Umbilical cord (tissue), 2 donors: ENCODE data around the gene IGFBP2. TPM values are rescaled to one million over a fixed set of nuclear protein-coding genes. Genes with fewer than 3 reads are reported as not detected.
A peak's percentile ranks its signal among the peaks of the same experiment; 100 is the strongest.
"Not testable (repeated sequence)": the region's sequence is repeated elsewhere in the genome, so short reads cannot be mapped to it uniquely, and the experiment has no call there.

ENCODE experiments used
- DNase-seq: peaks from one replicate; pipeline ENCODE4 v3.0.0-alpha.2; 2015; ENCODE audit warnings: low spot score
- total RNA-seq: library from RNA; depleted of rRNA; stranded (reverse); fragments of >200 nt; gene quantifications from one replicate; pipeline ENCODE4 v1.2.3, GENCODE V29; 2014; ENCODE audit warnings: low replicate concordance; ENCODE audit not compliant: insufficient read depth

The IGFBP2 gene, protein sequence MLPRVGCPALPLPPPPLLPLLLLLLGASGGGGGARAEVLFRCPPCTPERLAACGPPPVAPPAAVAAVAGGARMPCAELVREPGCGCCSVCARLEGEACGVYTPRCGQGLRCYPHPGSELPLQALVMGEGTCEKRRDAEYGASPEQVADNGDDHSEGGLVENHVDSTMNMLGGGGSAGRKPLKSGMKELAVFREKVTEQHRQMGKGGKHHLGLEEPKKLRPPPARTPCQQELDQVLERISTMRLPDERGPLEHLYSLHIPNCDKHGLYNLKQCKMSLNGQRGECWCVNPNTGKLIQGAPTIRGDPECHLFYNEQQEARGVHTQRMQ
- 150 TPM for total RNA-seq

DNA sequence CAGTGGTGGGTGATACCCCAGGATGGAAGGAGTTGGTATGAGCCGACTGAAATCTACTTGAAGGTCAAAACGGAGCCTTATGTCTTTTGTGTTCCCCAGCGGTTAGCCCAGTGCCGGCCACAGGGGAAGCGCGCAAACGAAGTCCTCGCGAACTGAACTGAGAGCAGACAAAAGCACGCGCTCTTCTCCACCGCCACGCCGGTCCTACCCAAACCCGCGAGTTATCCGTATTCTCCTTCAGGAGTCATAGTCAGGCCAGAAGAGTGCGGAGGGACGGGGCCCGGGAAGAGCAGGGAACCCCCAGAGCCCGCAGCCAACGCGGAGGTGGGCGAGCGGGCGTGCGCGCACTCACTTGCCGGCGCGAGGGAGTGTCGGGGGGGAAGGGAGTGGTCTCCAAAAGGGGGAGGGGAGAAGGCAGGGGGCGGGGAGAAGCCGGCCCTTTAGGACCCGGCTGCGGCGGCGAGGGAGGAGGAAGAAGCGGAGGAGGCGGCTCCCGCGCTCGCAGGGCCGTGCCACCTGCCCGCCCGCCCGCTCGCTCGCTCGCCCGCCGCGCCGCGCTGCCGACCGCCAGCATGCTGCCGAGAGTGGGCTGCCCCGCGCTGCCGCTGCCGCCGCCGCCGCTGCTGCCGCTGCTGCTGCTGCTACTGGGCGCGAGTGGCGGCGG lies at the start of gene IGFBP2:
Gene IGFBP2 (plus strand): TSS at position 469 of the 664 bp plus-strand sequence. CDS start 104 bp downstream, at position 573.
- peak; percentile 72 for DNase-seq

DNA sequence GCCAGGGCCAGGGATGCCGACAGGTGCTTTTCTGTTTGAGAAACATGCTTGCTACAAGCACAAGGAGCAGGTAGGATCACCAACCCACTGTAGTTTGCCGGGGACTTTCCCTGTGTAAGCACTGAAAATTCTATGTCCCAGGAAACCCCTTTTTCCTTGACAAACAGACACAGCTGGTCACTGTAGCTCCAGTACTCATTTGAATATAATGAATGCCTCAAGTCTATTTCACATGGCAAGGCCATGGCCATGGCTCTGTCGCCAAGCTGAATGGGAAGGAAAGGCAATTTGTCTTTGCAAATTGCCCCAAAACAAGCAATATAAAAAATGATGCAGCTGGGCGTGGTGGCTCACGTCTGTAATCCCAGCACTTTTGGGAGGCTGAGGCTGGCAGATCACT lies 49.6 kb upstream of the IGFBP2 start:
- no peak for DNase-seq

DNA sequence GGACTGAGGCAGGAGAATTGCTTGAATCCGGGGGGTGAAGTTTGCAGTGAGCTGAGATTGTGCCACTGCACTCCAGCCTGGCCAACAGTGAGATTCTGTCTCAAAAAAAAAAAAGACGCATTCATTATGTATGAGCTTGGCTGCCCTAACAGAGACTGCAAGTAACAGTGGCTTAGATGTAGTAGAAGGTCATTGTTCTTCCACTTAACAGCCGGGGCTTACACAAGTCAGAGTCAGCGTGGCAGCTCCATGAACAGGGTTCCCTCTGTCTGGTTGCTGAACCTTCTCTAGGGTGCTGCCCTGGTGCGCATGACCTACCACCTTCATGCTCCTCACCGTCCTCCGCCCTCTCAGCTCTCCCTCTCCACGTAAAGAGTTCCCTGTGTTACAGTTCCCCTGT lies 49.1 kb upstream of the IGFBP2 start:
- DNase-seq = no peak

DNA sequence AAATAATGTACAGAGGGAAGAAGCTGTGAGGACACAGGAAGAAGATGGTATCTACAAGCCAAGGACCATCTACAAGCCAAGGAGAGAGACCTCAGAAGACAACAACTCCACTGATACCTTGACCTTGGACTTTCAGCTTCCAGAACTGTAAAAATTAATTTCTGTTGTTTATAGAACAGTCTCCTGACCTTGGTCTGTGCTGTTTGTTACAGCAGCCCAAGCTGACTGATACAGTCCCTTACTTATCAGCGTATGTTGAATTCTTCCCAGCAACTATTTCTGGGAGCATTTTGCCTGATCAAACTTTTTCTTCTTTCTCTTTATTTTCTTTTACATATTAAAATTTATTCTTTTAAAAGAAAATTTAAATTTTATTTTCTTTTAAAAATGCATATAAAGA lies 47.8 kb upstream of the IGFBP2 start:
- no peak for DNase-seq

DNA sequence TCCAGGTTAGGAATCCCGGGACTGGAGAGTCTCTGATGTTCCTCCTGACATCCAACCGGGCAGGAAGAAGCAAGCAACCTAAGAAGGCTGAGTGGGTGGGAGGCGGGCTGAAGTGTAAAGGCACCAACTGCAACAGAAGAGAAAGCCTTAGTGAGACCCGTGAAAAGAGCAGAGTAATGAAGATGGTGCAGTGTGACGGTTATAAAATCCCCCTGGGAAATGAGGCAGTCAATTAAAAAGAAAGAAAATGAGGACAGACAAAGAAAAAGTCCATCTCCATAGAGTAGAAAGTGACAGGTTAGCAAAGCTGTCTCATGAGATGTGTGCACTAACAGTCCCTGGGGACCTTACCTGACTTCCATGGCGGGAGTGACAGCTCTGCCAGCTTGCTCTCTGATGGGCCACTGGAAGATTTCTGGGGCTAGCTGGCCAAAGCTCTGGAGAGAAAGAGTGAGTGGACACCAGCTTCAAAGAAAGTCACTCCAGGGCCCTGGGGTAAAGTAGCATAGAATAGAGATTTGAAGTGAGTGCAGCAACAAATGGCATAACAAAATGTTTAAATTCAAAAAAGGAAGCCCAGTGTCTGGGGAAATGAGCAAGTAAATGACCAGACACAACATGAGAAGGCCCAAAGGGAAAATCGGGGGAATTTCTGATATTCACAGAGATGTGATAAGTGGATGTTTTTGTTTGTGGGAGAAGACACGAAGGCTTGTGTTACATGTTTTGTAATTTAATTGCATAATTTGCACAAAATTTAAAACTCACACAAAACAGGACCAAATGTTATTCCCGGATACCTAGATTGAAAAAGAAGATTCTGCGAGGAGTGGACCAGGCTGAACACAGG lies 44.1 kb upstream of the IGFBP2 start:
- no peak for DNase-seq

DNA sequence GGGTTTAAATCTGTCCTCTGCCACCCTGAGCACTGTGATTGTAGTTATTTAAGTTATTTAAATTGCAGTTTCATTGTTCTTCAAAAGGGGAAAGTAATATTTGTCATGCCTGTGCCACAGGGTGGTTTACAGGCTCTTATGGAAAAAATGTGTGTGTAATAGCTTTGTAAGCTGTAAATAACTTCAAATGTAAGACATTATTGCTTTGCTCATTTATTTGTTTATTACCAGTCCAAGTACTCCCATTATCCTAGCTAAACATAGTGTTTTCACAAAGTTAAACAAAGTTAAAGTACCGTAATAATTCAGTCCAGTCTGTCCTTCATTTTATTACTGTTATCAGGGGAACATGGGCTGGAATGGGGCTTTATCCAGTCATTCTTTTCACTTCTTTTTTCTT lies 43.4 kb upstream of the IGFBP2 start:
- no peak for DNase-seq

DNA sequence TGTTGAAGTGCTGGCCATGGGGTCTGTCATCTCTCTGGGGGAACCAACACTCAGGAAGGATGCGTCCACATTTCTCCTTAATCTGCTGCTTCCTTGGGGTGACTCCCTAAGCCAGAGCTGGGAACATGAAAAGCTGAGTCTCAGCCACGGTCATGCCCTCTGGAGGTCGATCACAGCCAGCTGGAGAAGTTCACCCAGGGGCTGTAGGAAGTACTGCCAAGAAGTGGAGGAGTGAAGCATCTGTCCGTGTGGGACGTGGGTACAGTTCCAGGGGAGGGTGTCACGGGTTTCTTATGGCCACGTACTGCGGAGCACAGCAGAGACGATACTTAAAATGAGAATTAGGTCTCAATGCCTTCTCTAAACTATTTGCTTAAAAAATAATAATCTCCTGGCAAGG lies 42.4 kb upstream of the IGFBP2 start:
- DNase-seq = no peak

DNA sequence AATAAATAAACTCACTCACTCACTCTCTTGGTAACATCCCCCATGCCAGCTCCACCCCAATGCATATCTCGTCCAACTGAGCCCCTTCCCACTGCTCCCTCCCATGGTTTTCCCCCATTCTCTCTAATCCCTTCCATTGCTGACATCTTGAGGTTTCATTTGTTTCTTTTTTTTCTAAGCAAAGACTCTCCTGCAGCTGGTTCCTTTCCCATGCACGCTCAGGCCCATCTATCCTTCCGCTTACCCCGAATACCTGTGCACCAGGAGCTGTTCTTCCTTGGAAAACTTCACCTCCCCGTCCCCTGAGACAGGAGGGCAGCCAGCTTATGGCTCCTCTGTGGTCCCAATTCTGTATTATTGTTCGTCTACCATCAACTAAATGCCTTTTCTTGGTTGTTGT lies 41.7 kb upstream of the IGFBP2 start:
- DNase-seq = no peak

DNA sequence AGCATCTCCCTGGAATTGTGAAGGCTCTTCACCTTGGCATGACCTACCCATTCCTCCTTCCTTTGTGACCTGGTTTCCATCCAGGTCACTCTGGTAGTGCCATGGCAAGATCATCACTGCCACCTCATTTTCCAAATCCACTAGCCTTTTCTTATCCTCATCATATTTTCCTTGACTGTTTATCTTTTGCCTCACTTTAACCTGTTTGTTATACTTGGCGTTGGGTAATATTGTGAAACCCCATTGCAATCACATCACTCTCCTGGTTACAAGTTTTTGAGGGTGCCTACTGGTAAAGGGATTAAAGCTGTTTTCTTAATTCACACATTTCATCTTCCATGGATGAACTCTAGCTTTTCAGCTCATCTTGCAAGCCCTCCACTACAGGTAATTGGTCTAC lies 39.1 kb upstream of the IGFBP2 start:
- no peak for DNase-seq

DNA sequence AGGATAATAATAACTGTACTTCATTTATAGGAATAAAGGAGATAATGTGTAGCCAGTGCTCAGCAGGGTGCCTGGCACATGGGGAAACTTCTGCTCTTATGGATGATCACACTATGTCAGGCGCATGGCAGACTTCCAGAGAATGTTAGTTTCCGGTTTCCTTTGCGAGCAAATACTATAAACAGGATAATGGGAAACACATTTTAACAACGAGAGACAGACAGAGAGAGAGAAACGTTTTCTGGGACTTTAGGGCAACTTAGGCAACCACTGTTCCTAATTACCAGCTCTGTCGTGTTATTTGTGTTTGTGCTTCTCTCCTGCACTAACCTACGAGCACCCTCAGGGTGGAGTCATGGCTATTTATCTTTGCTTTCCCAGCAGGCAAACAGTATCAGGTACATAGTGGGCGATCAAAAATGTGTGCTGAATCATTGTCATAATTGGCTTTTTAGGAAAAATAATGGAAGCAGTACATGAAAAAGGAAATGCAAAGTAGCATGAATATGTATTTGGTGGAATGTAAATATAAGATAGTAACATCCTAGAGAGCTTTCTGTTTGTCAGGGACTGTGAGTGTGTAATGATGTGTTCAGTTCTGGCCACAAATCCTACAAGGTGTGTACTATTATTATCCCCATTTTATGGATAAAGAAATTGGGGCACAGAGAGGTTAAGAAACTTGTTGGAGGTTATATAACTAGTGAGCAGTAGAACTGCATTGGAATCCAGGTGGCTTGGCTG lies 36.8 kb upstream of the IGFBP2 start:
- peak; percentile 16 for DNase-seq

DNA sequence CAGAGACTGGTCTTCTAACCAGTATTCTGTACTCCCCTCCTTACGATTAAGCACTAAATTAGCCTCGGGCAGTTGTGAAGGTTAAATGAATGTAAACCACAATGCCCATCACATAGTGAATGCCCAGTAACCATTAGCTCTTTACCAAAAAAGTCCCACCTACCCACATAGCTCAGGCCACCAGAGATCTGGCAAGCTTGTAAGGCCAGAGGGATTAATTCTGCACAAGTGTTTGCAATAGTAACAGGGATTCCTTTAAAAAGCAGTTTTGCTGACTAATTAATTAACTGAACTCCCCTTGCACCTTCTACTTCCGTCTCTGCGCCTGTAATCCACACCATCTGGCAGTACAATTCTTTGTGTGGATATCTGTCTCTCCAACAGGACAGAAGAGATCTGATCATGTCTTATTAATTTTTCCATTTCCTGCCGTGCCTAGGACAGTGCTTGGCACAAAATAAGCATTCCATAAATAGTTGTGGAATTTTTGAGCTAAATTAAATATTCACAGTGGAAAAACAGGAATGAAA lies 36.2 kb upstream of the IGFBP2 start:
- DNase-seq = no peak

DNA sequence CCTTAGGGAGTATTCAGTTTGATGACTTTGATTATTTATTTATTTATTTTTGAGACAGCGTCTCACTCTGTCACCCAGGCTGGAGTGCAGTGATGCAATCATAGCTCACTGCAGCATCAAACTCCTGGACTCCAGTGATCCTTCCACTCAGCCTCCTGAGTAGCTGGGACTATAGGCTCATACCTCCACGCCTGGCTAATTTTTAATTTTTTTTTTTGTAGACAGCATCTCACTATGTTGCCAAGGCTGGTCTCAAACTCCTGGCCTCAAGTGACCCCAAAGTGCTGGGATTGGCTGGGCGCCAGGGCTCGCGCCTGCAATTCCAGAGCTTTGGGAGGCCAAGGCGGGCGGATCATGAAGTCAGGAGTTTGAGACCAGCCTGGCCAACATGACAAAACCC lies 35.4 kb upstream of the IGFBP2 start:
- not testable (repeated sequence) for DNase-seq

DNA sequence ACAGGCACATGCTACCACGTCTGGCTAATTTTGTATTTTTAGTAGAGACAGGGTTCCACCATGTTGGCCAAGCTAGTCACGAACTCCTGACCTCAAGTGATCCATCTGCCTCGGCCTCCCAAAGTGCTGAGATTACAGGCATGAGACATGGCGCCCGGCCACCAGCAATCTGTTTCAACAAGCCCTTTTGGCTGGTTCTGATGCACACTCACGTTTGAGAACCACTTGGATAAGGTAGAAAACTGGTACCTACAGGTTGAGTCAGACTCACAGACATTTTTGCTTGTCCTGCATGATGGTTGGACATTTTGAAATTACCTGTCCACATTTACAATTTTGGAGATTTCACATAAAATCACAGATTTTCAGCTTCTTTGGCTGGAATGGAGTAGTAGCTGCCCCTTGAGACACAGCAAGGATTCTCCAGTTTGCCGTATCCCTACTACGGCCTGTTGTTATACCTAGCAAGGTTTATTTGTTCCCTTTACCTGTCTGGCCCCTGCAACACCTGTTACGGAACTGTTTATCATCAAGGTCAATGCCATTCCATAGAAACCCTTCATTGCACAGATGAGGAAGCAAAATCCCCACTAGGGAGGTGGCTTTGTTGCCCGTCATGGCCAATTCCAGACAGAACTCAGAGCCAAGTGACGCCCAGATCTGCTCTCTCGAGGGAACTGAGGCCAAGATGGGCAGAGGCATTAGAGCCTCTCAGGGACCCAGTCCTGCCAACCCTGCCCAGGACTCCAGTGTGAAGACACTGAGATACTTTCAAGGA lies 31.4 kb upstream of the IGFBP2 start:
- DNase-seq = no peak

DNA sequence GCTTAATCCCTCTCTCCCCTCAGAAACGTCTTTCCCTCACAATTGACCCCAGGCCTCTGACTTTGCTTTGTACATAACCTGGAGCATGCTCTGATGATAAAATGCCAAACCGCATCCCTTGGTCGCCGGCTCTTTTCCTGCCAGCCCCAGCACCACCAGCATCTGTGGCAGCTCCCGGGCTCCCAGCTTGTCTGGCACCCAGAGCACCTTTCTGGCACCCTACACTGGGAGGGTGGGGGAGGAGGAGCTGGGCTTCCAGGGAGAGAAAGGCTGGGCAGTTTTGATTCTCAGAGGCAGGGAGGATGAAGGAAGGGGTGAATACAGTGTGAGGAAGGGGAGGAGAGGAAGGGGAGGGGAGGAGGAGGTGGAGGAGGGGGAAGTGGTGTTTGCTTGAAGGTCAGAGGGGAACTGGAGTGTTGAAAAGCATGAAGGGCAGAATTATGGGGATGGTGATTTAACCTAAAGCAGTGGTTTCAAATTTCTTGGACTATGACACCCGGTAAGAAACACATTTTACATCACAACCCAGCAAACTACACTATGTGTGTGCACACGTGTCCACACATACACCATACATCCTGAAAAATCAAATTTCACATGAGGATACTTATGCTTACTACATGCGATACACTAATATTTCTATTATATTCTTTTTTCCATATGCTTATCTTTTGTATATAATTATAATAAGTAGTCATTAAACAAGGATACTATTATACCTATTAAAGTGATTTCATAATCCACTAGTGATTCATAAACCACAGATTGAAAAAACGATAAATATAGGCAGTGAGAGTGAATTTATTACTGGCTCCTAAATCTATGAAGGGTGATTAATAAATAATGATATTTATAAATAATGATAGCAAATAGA lies 30.0 kb upstream of the IGFBP2 start:
- DNase-seq = no peak

DNA sequence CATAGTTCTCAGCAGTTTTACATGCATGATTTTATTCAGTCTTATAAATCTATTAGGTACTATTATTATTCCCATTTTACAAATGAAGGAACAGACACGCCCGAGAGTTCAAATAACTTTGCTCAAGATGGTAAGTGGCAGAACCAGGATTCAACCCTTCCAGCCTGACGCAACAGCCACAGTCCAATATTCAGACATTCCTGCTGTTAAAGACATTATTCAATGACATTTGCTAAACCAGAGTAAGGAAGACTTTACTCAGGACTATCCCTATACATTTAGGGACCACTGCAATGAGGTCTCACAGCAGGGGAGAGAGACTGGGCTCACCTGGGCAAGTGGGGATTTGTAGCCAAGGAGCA lies 29.4 kb upstream of the IGFBP2 start:
- DNase-seq = no peak

DNA sequence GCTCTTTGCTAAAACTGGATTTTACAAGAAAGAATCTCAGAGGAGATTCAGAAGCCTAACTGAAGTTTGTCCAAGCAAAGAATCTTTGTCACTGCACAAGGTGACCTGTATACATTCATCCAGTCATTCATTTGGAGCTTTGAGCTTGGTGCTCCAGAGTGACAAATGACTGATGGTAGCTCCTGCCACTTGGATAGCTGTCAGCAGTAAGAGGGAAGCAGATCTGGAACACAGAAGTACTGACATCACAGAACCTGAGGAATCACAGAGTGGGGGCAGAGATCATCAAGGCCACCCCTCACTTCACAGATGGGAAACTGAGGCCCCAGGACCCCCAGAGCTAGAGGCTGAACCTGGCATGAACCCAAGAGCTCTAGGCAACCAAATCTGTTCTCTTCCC lies 28.8 kb upstream of the IGFBP2 start:
- DNase-seq = no peak

DNA sequence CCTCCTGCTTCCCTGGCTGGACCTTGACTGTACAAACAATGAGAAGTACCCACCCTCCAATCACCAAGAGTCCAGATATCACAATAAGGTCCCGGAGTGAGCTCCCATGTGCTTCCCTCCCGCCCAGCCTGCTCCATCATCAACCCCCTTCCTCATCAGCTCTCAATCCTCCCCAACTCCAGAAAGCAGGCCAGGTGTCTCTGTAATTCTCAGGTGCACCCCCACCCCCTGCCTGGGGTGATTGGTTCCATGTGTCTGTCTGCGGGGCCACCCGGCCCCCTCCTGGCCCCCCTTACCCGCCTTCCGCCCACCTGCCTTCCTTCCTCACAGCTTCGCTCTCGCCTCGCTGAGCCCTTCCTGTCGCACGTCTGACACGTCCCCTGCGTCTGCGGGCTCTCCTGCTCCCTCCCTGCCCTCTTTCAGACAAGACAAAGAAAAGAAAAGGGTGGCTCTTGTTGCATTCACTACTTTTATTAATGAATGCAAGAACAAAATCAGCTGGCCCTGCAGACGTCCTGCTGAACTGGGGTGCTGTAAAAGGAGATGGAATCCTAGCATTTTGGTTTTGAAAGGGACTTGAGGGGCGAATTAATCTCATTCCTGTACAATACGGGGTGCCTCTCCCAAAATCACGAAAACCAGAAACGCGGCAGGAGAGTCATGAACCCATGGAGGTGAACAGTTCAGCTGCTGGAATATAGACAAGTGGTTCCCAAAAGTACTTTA lies 26.5 kb upstream of the IGFBP2 start:
- DNase-seq = peak; percentile 65

DNA sequence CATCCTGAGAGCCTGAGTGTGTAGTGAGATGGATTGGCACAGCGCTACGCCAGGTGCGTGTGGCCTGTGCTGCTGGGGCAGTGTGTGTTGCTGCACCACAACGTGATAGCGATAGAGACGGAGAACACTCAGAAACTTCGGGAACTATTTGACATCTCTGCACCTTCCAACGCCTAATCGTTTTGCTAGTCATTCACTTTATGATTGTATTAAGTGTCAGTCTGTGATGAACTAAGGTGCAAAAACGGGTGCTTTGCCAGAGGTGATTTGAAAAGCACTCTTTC lies 26.0 kb upstream of the IGFBP2 start:
- no peak for DNase-seq

DNA sequence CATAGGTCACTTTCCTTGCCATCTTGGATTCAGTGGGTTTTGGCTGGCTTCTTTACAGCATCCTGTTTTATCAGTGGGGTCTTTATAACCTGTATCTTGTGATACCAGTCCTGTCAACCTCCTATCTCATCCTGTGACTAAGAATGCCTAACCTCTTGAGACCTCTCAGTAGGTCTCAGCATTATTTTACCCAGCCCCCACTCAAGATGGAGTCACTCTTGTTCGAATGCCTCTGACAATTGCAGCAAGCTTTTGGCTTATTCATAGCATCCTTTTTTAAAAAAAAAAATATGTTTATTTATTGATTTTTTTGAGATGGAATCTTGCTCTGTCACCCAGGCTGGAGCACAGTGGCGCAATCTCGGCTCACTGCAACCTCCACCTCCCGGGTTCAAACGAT lies 24.7 kb upstream of the IGFBP2 start:
- no peak for DNase-seq
